Activated CD8-positive, alpha-beta T cell treated with anti-CD3 and anti-CD28 coated beads for 36 hours (primary cell): ENCODE results near the gene TCL1A. TPM values are rescaled to one million over a fixed set of nuclear protein-coding genes. Genes with fewer than 3 reads are reported as not detected.

ENCODE experiments used
- ATAC-seq: fragments of 200-7000 bp; cut with Tn5 transposase; one replicate; pipeline ENCODE4 v1.10.0; 2021; ENCODE audit warnings: mild to moderate bottlenecking, moderate library complexity
- CTCF ChIA-PET: fragments of 350-600 bp; sonication (Branson Sonifier 250); formaldehyde crosslinking; loops from one replicate; lab custom pipeline; 2021; ENCODE audit warnings: antibody characterized with exemption; lab: Charles Lee
- POLR2A ChIA-PET: fragments of 350-600 bp; sonication (Branson Sonifier 250); formaldehyde crosslinking; loops from one replicate; lab custom pipeline; 2021; ENCODE audit warnings: antibody characterized with exemption; lab: Charles Lee
- DNase-seq: peaks from one replicate; pipeline ENCODE4 v3.0.0-alpha.2; 2020
- H3K27ac Mint-ChIP-seq: one replicate; pipeline ENCODE4 v1.8.0; 2021; ENCODE audit warnings: mild to moderate bottlenecking, mixed read lengths
- H3K27me3 Mint-ChIP-seq: one replicate; pipeline ENCODE4 v1.8.0; 2021; ENCODE audit warnings: mixed read lengths
- H3K36me3 Mint-ChIP-seq: one replicate; pipeline ENCODE4 v1.8.0; 2021; ENCODE audit warnings: low read depth, mixed read lengths
- H3K4me1 Mint-ChIP-seq: one replicate; pipeline ENCODE4 v1.8.0; 2021; ENCODE audit warnings: low read depth, mixed read lengths
- H3K4me3 Mint-ChIP-seq: one replicate; pipeline ENCODE4 v1.8.0; 2021; ENCODE audit warnings: mild to moderate bottlenecking, moderate library complexity, mixed read lengths
- H3K9me3 Mint-ChIP-seq: one replicate; pipeline ENCODE4 v1.8.0; 2021; ENCODE audit warnings: mixed read lengths
- intact Hi-C: fragments of 100-400 bp; cut with micrococcal nuclease; formaldehyde crosslinking; loops from one replicate; pipeline ENCODE4 v1.10.0; 2022
- total RNA-seq, 2 experiments: library from RNA; stranded (reverse); gene quantifications; one replicate each; pipeline ENCODE4 v1.2.3, GENCODE V29; 2021
- TF ChIP-seq, protein P1 (sequence below): fragments of 200-600 bp; IDR thresholded peaks from one replicate; pipeline ENCODE4 v1.8.0; 2022; ENCODE audit warnings: antibody characterized with exemption, mild to moderate bottlenecking

Gene TCL1A
- total RNA-seq, 2 experiments from 2014 or later, result 0.65 to 1.1 TPM

DNA sequence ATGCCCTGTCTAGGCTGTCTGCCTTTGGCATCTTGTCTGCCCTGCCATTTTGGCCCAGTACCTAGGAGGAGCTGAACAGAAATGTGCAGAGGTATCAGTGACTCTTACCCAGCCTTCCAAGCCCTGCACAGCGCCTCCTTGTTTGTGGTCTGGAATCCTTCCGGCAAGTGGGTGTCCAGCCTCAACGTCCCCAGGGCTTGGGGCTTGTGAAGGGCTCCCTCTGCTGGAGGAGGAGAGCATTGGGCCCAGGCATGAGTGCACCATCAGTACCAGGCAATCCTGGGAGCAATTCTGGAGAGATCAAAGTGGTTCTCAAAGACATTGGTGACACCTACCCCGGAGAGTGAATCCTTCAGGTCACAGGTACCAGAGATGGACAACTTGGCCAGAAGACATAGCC is 30.1 kb downstream of the TCL1A start:
- Mint-ChIP-seq H3K4me1 (no peaks in the 10 kb centered on the region), H3K27me3 (peaks cover 8% of the 10 kb centered on the region), H3K9me3 (no peaks in the 10 kb centered on the region), H3K27ac (no peak overlapping the region), H3K4me3 (no peak overlapping the region), H3K36me3 (no peaks in the 10 kb centered on the region)
- intact Hi-C loops, result no loop called here
- CTCF ChIA-PET, result interaction anchor here (0.6 to 1.4 kb wide), 7 partner anchors 10 to 126 kb away, joined by 3 to 4 read pairs (median 3); no protein-coding TSS in a partner anchor
- ATAC-seq, result no peak
- TF ChIP-seq, protein P1, sequence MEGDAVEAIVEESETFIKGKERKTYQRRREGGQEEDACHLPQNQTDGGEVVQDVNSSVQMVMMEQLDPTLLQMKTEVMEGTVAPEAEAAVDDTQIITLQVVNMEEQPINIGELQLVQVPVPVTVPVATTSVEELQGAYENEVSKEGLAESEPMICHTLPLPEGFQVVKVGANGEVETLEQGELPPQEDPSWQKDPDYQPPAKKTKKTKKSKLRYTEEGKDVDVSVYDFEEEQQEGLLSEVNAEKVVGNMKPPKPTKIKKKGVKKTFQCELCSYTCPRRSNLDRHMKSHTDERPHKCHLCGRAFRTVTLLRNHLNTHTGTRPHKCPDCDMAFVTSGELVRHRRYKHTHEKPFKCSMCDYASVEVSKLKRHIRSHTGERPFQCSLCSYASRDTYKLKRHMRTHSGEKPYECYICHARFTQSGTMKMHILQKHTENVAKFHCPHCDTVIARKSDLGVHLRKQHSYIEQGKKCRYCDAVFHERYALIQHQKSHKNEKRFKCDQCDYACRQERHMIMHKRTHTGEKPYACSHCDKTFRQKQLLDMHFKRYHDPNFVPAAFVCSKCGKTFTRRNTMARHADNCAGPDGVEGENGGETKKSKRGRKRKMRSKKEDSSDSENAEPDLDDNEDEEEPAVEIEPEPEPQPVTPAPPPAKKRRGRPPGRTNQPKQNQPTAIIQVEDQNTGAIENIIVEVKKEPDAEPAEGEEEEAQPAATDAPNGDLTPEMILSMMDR, result peak; percentile 35
- POLR2A ChIA-PET, result no interaction called here
- peak; percentile 16 for DNase-seq

DNA sequence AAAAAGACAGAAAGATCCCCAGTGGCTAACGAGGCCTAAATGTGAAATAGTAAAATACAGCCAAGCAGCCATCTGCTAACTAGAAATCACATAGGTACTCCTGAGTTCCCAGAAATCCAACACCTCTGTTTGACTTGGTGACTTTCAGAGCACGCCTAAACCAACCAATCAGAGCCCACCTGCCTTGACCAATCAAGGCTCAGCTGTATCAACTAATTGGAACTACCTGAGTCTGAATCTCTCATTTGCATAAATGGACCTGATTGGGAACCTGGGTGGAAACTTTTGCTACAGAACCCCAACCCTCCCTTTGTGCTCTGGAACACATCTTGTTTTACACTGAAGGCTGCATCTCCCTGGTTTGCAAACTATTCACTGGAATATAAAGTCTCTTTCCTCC is 32.8 kb downstream of the TCL1A start:
- ATAC-seq (no peak), DNase-seq (no peak)
- ChIA-PET CTCF (interaction anchor here (2.4 kb wide), 1 partner anchor 122 kb away, joined by 6 read pairs; no protein-coding TSS in a partner anchor), POLR2A (no interaction called here)
- Mint-ChIP-seq H3K4me1 (no peaks in the 10 kb centered on the region), H3K27me3 (peaks cover 9% of the 10 kb centered on the region), H3K9me3 (no peaks in the 10 kb centered on the region), H3K4me3 (no peak overlapping the region), H3K36me3 (no peaks in the 10 kb centered on the region), H3K27ac (no peak overlapping the region)
- intact Hi-C loops, result no loop called here
- TF ChIP-seq, protein P1, result no peak

DNA sequence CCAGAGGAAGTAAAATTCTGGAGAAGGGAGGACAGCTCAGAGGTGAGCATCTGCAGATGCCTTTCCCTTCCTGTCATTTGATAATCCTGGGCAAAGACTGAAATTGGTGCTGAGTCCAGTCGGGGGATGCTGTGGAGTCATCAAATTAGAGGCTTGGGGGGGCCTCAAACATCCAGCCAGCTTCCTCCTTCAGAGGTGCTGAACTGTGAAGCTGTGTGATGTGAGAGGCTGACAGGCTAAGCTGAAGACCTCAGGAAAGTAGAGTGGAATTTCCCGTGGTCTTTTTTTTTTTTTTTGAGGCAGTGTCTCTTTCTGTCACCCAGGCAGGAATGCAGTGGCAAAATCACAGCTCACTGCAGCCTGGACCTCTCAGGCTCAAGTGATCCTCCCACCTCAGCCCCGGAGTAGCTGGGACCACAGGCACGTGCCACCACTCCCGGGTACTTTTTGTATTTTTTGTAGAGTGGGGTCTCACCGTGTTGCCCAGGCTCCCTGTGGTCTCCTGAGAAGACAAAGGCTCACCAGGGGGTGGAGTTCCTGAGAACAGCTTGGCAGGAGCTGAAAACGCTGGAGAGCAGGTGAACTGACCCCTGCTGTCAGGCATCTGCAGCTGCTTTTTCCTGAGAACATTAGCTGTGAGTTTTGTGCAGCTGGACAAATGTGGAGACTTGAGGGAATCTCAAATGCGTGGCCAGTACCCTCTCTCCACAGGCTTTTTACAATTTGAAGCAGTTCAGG is 33.8 kb downstream of the TCL1A start:
- no peaks in the 10 kb centered on the region for H3K9me3 Mint-ChIP-seq
- ATAC-seq (no peak), DNase-seq (no peak)
- no peaks in the 10 kb centered on the region for H3K36me3 Mint-ChIP-seq
- POLR2A ChIA-PET, result interaction anchor here (0.6 to 0.7 kb wide), 2 partner anchors 65 to 120 kb away, joined by 3 read pairs; no protein-coding TSS in a partner anchor
- CTCF ChIA-PET, result interaction anchor here (1.2 to 2.4 kb wide), 2 partner anchors 94 to 121 kb away, joined by 3 to 6 read pairs; no protein-coding TSS in a partner anchor
- intact Hi-C loops, result no loop called here
- TF ChIP-seq, protein P1, result no peak
- no peak overlapping the region for H3K4me3 Mint-ChIP-seq
- peaks cover 9% of the 10 kb centered on the region for H3K27me3 Mint-ChIP-seq
- no peak overlapping the region for H3K27ac Mint-ChIP-seq
- H3K4me1 Mint-ChIP-seq, result no peaks in the 10 kb centered on the region

DNA sequence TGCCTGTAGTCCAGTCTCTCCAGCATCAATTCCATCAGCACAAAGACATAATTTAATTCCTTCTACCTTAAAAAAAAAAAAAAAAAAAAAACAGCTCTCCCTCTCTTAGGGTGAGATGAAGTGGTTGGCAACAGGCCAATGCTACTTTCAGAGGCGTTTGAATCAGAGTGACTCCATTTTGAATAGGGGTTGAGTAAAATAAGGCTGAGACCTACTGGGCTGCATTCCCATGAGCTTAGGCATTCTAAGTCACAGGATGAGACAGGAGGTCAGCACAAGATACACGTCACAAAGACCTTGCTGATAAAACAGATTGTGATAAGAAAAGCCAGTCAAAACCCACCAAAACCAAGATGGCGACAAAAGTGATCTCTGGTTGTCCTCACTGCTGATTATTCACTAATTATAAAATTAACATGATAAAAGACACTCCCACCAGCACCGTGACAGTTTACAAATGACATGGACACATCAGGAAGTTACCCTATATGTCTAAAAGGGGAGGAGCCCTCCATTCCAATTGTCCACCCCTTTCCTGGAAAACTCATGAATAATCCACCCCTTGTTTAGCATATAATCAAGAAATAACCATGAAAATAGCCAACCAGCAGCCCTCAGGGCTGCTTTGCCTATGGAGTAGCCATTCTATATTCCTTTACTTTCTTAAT is 34.6 kb downstream of the TCL1A start:
- no peaks in the 10 kb centered on the region for H3K36me3 Mint-ChIP-seq
- H3K9me3 Mint-ChIP-seq, result no peaks in the 10 kb centered on the region
- CTCF ChIA-PET, result interaction anchor here (1.2 to 2.4 kb wide), 2 partner anchors 95 to 120 kb away, joined by 3 to 6 read pairs; no protein-coding TSS in a partner anchor
- no peak overlapping the region for H3K4me3 Mint-ChIP-seq
- peaks cover 9% of the 10 kb centered on the region for H3K27me3 Mint-ChIP-seq
- H3K27ac Mint-ChIP-seq, result no peak overlapping the region
- TF ChIP-seq, protein P1, result no peak
- ATAC-seq (no peak), DNase-seq (no peak)
- POLR2A ChIA-PET, result interaction anchor here (0.7 kb wide), 1 partner anchor 119 kb away, joined by 3 read pairs; no protein-coding TSS in a partner anchor
- intact Hi-C loops, result no loop called here
- no peaks in the 10 kb centered on the region for H3K4me1 Mint-ChIP-seq
